GM23248 (cell line): ENCODE data around the gene RNF135. TPM values are rescaled to one million over a fixed set of nuclear protein-coding genes. Genes with fewer than 3 reads are reported as not detected.
A peak's percentile ranks its signal among the peaks of the same experiment; 100 is the strongest.
"Not testable (repeated sequence)": the region's sequence is repeated elsewhere in the genome, so short reads cannot be mapped to it uniquely, and the experiment has no call there.

Source experiments
- DNase-seq: peaks from one replicate; pipeline ENCODE4 v3.0.0-alpha.2; 2015
- H2AFZ ChIP-seq: fragments of 200-600 bp; sonication (generic); 2 replicates; pipeline ENCODE4 v1.6.1; 2016; ENCODE audit warnings: antibody characterized with exemption
- H3F3A ChIP-seq: fragments of 200-600 bp; sonication (generic); 2 replicates; pipeline ENCODE4 v1.6.1; 2016; ENCODE audit warnings: mild to moderate bottlenecking, antibody characterized with exemption, mixed run types; ENCODE audit not compliant: insufficient read depth
- H3K27ac ChIP-seq: fragments of 200-600 bp; sonication (generic); 2 replicates; pipeline ENCODE4 v1.5.1; 2016; ENCODE audit warnings: mild to moderate bottlenecking
- H3K27me3 ChIP-seq: fragments of 200-600 bp; sonication (generic); replicated peaks from 2 replicates; pipeline ENCODE4 v1.6.1; 2016; ENCODE audit warnings: mild to moderate bottlenecking; ENCODE audit not compliant: insufficient read depth
- H3K36me3 ChIP-seq: fragments of 200-600 bp; sonication (generic); 2 replicates; pipeline ENCODE4 v1.6.1; 2016; ENCODE audit warnings: low read depth, mild to moderate bottlenecking
- H3K4me1 ChIP-seq: fragments of 200-600 bp; sonication (generic); 2 replicates; pipeline ENCODE4 v1.6.1; 2016; ENCODE audit warnings: mild to moderate bottlenecking; ENCODE audit not compliant: insufficient read depth
- H3K4me2 ChIP-seq: fragments of 200-600 bp; sonication (generic); one replicate; pipeline ENCODE4 v1.6.1; 2016; ENCODE audit warnings: mild to moderate bottlenecking; ENCODE audit not compliant: unreplicated experiment
- H3K4me3 ChIP-seq: fragments of 200-600 bp; sonication (generic); 2 replicates; pipeline ENCODE4 v1.5.1; 2016; ENCODE audit warnings: mild to moderate bottlenecking
- H3K79me2 ChIP-seq: fragments of 200-600 bp; sonication (generic); 2 replicates; pipeline ENCODE4 v1.6.1; 2016; ENCODE audit warnings: mild to moderate bottlenecking; ENCODE audit not compliant: insufficient read depth
- H3K9ac ChIP-seq: fragments of 200-600 bp; sonication (generic); 2 replicates; pipeline ENCODE4 v1.6.1; 2016; ENCODE audit warnings: mild to moderate bottlenecking
- H3K9me2 ChIP-seq: fragments of 200-600 bp; sonication (generic); 2 replicates; pipeline ENCODE4 v1.6.1; 2016; ENCODE audit warnings: mixed run types, mild to moderate bottlenecking, moderate library complexity; ENCODE audit not compliant: insufficient read depth
- H3K9me3 ChIP-seq: fragments of 200-600 bp; sonication (generic); one replicate; pipeline ENCODE4 v1.6.1; 2017; ENCODE audit warnings: low read depth
- H4K20me1 ChIP-seq: fragments of 200-600 bp; sonication (generic); 2 replicates; pipeline ENCODE4 v1.6.0; 2016; ENCODE audit not compliant: insufficient read depth
- EZH2 ChIP-seq: fragments of 200-600 bp; sonication (generic); IDR thresholded peaks from 2 replicates; pipeline ENCODE4 v1.6.1; 2018; ENCODE audit warnings: antibody characterized with exemption, mild to moderate bottlenecking; ENCODE audit not compliant: insufficient read depth, poor library complexity, severe bottlenecking
- EZH2phosphoT487 ChIP-seq: fragments of 200-600 bp; sonication (generic); IDR thresholded peaks from 2 replicates; pipeline ENCODE4 v1.6.1; 2018; ENCODE audit warnings: antibody characterized with exemption, moderate library complexity, mild to moderate bottlenecking, low read depth; ENCODE audit not compliant: insufficient read depth
- WGBS, 2 experiments: methylation state at CpG; one replicate each; pipeline ENCODE4 v1.1.6; 2015 to 2017; ENCODE audit warnings: low lambda C conversion rate in 2 of 2, low coverage in 1 of 2; ENCODE audit errors: missing lambda C conversion rate in 2 of 2; 5-methylcytosine and 5-hydroxymethylcytosine counted together
- in situ Hi-C: fragments of 300-500 bp; cut with MboI; formaldehyde crosslinking; loops from 2 replicates; pipeline ENCODE4 v1.15.0; 2020
- polyA plus RNA-seq: library from polyadenylated mRNA; unstranded; fragments of >200 nt; fragmentation: Nextera tagmentation; extraction: Ambion mirVana; gene quantifications from 2 replicates; pipeline ENCODE4 v1.2.1, GENCODE V29; 2016
- total RNA-seq: library from RNA; depleted of rRNA; stranded (reverse); fragments of >200 nt; shearing (Covaris generic); gene quantifications from 2 replicates; pipeline ENCODE4 v1.2.3, GENCODE V29; 2014

The RNF135 gene
- total and polyA plus RNA-seq, 2 experiments from 2014 or later: 20.5 to 21.2 TPM

- Histone ChIP-seq H3K4me3 (no peak overlapping the region), H3K4me1 (peaks cover 9% of the 10 kb centered on the region; the same call in 1 of the 2 replicates), H3K9me2 (no peaks in the 10 kb centered on the region), H3K79me2 (no peaks in the 10 kb centered on the region), H3K9me3 (no peaks in the 10 kb centered on the region), H3K27me3 (no peaks in the 10 kb centered on the region), H3K4me2 (no peak overlapping the region), H3K9ac (no peak overlapping the region), H3K27ac (no peak overlapping the region), H4K20me1 (no peaks in the 10 kb centered on the region), H3F3A (peaks cover 8% of the 10 kb centered on the region; the same call in 1 of the 2 replicates), H2AFZ (no peak overlapping the region), H3K36me3 (no peaks in the 10 kb centered on the region)
- no peak for TF ChIP-seq EZH2
- no peak for TF ChIP-seq EZH2phosphoT487
- no peak for DNase-seq
- in situ Hi-C loops: no loop called here
- 92 to 95% methylated on average over 3 of the region's 3 CpGs for WGBS, 2 experiments
Measured at GRCh38 chr17:30965686-30966085, 5.2 kb upstream of the RNF135 start.

- H3K4me2 ChIP-seq, H3K9me2 ChIP-seq, DNase-seq, H3K4me1 ChIP-seq, H3K27me3 ChIP-seq, H4K20me1 ChIP-seq, H3K27ac ChIP-seq, H3K9me3 ChIP-seq, H3K9ac ChIP-seq, in situ Hi-C loops, H2AFZ ChIP-seq, H3K4me3 ChIP-seq, H3K36me3 ChIP-seq: not testable (repeated sequence)
- H3F3A ChIP-seq: peaks cover 15% of the 10 kb centered on the region; the same call in 1 of the 2 replicates
- H3K79me2 ChIP-seq: peaks cover 15% of the 10 kb centered on the region
- WGBS, 2 experiments: 98 to 99% methylated on average over 10 to 13 of the region's 13 CpGs
Measured at GRCh38 chr17:30967911-30968310, 2.9 kb upstream of the RNF135 start.

GRCh38 chr17:30969989-30970830 is 629 bp upstream of the RNF135 start:
- peak; percentile 53 for DNase-seq
- Histone ChIP-seq H3K9me3 (no peaks in the 10 kb centered on the region), H3K9ac (peak overlapping the region; percentile 93)

DNA sequence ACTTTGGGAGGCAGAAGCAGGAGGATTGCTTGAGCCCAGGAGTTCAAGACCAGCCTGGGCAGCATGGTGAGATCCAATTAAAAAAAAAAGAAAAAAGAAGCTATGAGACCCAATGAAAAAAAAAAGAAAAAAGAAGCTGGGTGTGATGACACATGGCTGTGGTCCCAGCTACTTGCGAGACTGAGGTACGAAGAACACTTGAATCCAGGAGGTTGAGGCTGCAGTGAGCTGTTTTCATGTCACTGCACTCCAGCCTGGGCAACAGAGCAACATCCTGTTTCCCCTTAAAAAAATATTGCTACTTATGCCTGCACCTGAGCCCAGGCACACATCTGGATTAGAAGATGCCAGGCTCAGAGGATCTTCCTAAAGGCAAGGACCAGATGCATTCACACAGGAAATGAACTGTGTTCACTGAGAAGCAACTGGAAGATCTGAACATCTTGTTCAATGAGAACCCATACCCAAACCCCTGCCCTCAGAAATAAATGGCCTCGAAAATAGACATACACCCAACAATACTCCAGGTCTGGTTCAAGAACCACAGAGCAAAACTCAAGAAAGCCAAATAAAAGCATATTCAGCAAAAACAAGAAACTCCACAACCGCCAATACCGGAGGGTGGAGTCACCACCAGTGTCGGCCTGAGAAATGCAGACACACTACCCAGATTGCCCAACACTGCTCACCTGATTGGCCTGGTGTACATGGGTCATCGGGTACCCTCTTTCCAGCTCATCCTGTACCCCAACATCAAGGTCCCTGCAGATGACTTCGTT is 4.4 kb downstream of the RNF135 start:
- Histone ChIP-seq H3K79me2 (peaks cover 67% of the 10 kb centered on the region), H3K9me2 (no peaks in the 10 kb centered on the region), H4K20me1 (no peaks in the 10 kb centered on the region), H3K27me3 (no peaks in the 10 kb centered on the region), H3K4me1 (peaks cover 4% of the 10 kb centered on the region; the same call in 1 of the 2 replicates), H3K9ac (no peak overlapping the region), H3K27ac (no peak overlapping the region), H3K4me3 (no peak overlapping the region), H3K9me3 (no peaks in the 10 kb centered on the region), H3K36me3 (no peaks in the 10 kb centered on the region), H3F3A (peaks cover 14% of the 10 kb centered on the region; the same call in 1 of the 2 replicates), H3K4me2 (no peak overlapping the region), H2AFZ (no peak overlapping the region)
- no peak for TF ChIP-seq EZH2
- no peak for TF ChIP-seq EZH2phosphoT487
- no peak for DNase-seq
- in situ Hi-C loops: no loop called here
- WGBS, 2 experiments: 94% methylated on average over 8 of the region's 8 CpGs

More at GRCh38 chr17:30969989-30970830, 629 bp upstream of the RNF135 start:
- Histone ChIP-seq H3K27me3 (no peaks in the 10 kb centered on the region), H4K20me1 (no peaks in the 10 kb centered on the region), H3K4me3 (peak overlapping the region; percentile 86), H3K4me1 (peaks cover 4% of the 10 kb centered on the region; the same call in 1 of the 2 replicates), H3K9me2 (no peaks in the 10 kb centered on the region), H2AFZ (peak overlapping the region; percentile 97), H3K79me2 (peaks cover 37% of the 10 kb centered on the region), H3K4me2 (peak overlapping the region; percentile 99), H3F3A (peaks cover 15% of the 10 kb centered on the region; the same call in 1 of the 2 replicates), H3K36me3 (no peaks in the 10 kb centered on the region), H3K27ac (peak overlapping the region; percentile 94)
- 9 to 10% methylated on average over 31 of the region's 31 CpGs for WGBS, 2 experiments
- in situ Hi-C loops: no loop called here
- TF ChIP-seq EZH2: no peak
- TF ChIP-seq EZH2phosphoT487: no peak

DNA sequence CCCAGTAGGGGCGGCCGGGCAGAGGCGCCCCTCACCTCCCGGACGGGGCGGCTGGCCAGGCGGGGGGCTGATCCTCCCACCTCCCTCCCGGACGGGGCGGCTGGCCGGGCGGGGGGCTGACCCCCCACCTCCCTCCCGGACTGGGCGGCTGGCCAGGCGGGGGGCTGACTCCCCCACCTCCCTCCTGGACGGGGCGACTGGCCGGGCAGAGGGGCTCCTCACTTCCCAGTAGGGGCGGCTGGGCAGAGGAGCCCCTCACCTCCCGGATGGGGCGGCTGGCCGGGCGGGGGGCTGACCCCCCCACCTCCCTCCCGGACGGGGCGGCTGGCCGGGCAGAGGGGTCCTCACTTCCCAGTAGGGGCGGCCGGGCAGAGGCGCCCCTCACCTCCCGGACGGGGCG is 9.1 kb downstream of the RNF135 start:
- H3K4me2 ChIP-seq, H3K4me1 ChIP-seq, H3K9me3 ChIP-seq, H3K27me3 ChIP-seq, H3K27ac ChIP-seq, H3K4me3 ChIP-seq, H3K9ac ChIP-seq, H3K36me3 ChIP-seq, DNase-seq, H3F3A ChIP-seq, H3K9me2 ChIP-seq, H2AFZ ChIP-seq, H4K20me1 ChIP-seq, in situ Hi-C loops: not testable (repeated sequence)
- whole genome bisulfite sequencing, 2 experiments: 91% methylated on average over 9 of the region's 33 CpGs; no CpG with 5 or more reads in 1 of the 2 experiments
- peaks cover 63% of the 10 kb centered on the region for H3K79me2 ChIP-seq
